ENCODE data around the gene KXD1. TPM values are rescaled to one million over a fixed set of nuclear protein-coding genes. Genes with fewer than 3 reads are reported as not detected.

Gene KXD1
- polyA plus RNA-seq, 1 of the 3 experiments (the other 2 are of a cell fraction), result 151 TPM

- no peak for TF ChIP-seq REST (IDR thresholded peaks at IDR 0.05; ENCODE audit: low read depth, low read length)
Measured at GRCh38 chr19:18595475-18595874, 37.8 kb downstream of the KXD1 start (continued).

- Histone ChIP-seq H3K4me1 (ENCODE audit: control insufficient read depth in 1 of 2, insufficient read depth in 2 of 2, low read depth in 1 of 2, low read length in 1 of 2) (peaks cover 0 to 29% of the 10 kb centered on the region in 2 experiments; a peak in 2 of 4 replicates), H3K27me3 (ENCODE audit: insufficient read depth) (no peaks in the 10 kb centered on the region), H3K9ac (no peak overlapping the region), H4K20me1 (ENCODE audit: insufficient read depth) (no peaks in the 10 kb centered on the region), H3K79me2 (ENCODE audit: insufficient read depth) (no peaks in the 10 kb centered on the region), H2AFZ (ENCODE audit: low read depth) (no peak overlapping the region), H3K9me2 (no peaks in the 10 kb centered on the region), H3K4me2 (no peak overlapping the region), H3K4me3 (ENCODE audit: low read depth in 2 of 2, low read length in 1 of 2) (no peak overlapping the region), H3F3A (replicated peaks; ENCODE audit: insufficient read depth) (peaks cover 20% of the 10 kb centered on the region), H3K9me3 (no peaks in the 10 kb centered on the region), H3K27ac (ENCODE audit: low read depth in 2 of 2, low read length in 1 of 2) (no peak overlapping the region), H3K36me3 (replicated peaks in 1 of 2; ENCODE audit: control insufficient read depth in 1 of 2, insufficient read depth in 2 of 2, low read length in 1 of 2) (no peaks in the 10 kb centered on the region)
- TF ChIP-seq TCF12 (IDR thresholded peaks at IDR 0.05) (no peak), MAX (IDR thresholded peaks at IDR 0.05; ENCODE audit: low read depth) (no peak), CHD2 (IDR thresholded peaks at IDR 0.05; ENCODE audit: low read length, partially characterized antibody) (no peak), PBX3 (IDR thresholded peaks at IDR 0.05) (no peak), USF1 (IDR thresholded peaks at IDR 0.05; ENCODE audit: borderline replicate concordance, low read depth) (no peak), GABPA (IDR thresholded peaks at IDR 0.05; ENCODE audit: low read depth) (no peak), ZBTB33 (IDR thresholded peaks at IDR 0.05; ENCODE audit: borderline replicate concordance, low read depth) (no peak), JUND (IDR thresholded peaks at IDR 0.05) (no peak), RFX5 (IDR thresholded peaks at IDR 0.05; ENCODE audit: low read length) (no peak), REST (IDR thresholded peaks at IDR 0.05; ENCODE audit: low read depth, low read length) (no peak), MXI1 (IDR thresholded peaks at IDR 0.05; ENCODE audit: low read depth, low read length) (no peak), NRF1 (IDR thresholded peaks at IDR 0.05; ENCODE audit: low read depth, low read length) (no peak), RCOR1 (IDR thresholded peaks at IDR 0.05; ENCODE audit: low read length) (no peak), RAD21 (IDR thresholded peaks at IDR 0.05; ENCODE audit: low read length) (no peak), FOXM1 (IDR thresholded peaks at IDR 0.05; ENCODE audit: low read depth) (no peak), FOSL2 (IDR thresholded peaks at IDR 0.05; ENCODE audit: borderline replicate concordance, low read depth) (no peak), TEAD4 (IDR thresholded peaks at IDR 0.05; ENCODE audit: borderline replicate concordance, insufficient read depth) (no peak)
- peak; percentile 89 for DNase-seq
- ChIA-PET CTCF (interaction anchor here (1.2 to 10.5 kb wide), 3 partner anchors 78 to 270 kb away, joined by 8 to 234 read pairs (median 52); no protein-coding TSS in a partner anchor), POLR2A (interaction anchor here (0.5 kb wide), 1 partner anchor 247 kb away, joined by 3 read pairs; no protein-coding TSS in a partner anchor)
- WGBS (ENCODE audit: low lambda C conversion rate), result 56% methylated on average over 8 of the region's 21 CpGs
Measured at GRCh38 chr19:18596752-18597157, 39.1 kb downstream of the KXD1 start.

Data from SK-N-SH (cell line).